K562 (cell line): Measurements from ENCODE around the gene DUSP5.

Experiments used
- XRCC4 ChIP-seq: IDR thresholded peaks from one replicate; pipeline ENCODE4 v1.6.1; 2011; ENCODE audit not compliant: insufficient read depth, insufficient read length; ENCODE audit errors: extremely low read depth
- TF ChIP-seq, protein P1 (sequence below): sonication (generic); formaldehyde crosslinking; IDR thresholded peaks from 2 replicates; pipeline ENCODE4 v1.9.0; 2022; ENCODE audit warnings: mild to moderate bottlenecking, missing genetic modification reagents

DNA sequence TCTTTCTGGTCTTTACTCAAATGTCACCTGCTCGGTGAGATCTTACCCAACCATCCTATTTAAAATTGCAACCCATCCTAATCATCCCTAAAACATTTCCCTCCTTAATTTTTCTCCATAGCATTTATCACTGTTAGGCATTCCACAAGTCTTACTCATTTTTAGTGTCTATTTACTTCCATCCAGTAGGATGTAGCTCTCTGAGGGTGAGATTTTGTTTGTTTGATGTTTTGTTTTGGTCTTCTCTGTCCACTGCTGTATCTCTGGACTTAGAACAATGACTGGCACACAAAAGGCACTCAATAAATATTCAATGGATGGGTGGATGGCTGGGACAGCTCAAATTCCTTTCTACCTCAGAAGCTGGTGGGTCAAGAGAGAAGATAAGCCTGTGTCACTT lies 15.8 kb upstream of the DUSP5 start:
- TF ChIP-seq, protein P1, sequence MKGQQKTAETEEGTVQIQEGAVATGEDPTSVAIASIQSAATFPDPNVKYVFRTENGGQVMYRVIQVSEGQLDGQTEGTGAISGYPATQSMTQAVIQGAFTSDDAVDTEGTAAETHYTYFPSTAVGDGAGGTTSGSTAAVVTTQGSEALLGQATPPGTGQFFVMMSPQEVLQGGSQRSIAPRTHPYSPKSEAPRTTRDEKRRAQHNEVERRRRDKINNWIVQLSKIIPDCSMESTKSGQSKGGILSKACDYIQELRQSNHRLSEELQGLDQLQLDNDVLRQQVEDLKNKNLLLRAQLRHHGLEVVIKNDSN (CRISPR knock-in tag) = no peak
- TF ChIP-seq XRCC4 = no peak
